IMR-90 (cell line): ENCODE data around the gene MX1.

ENCODE experiments used
- CEBPB ChIP-seq: IDR thresholded peaks from 2 replicates; pipeline ENCODE4 v1.6.1; 2012; ENCODE audit warnings: low read depth, low read length, improper control_type of control experiment
- CHD1 ChIP-seq: IDR thresholded peaks from 2 replicates; pipeline ENCODE4 v1.6.1; 2012; ENCODE audit warnings: low read depth, low read length, improper control_type of control experiment
- CTCF ChIP-seq: conservative IDR thresholded peaks from 2 replicates; pipeline ENCODE4 v1.5.1; 2012; ENCODE audit warnings: mild to moderate bottlenecking, low read depth, low read length, improper control_type of control experiment
- FOS ChIP-seq: fragments of 150-350 bp; IDR thresholded peaks from 2 replicates; pipeline ENCODE4 v1.6.1; 2016; ENCODE audit warnings: low read depth, low read length
- MAZ ChIP-seq: IDR thresholded peaks from 2 replicates; pipeline ENCODE4 v1.6.1; 2012; ENCODE audit warnings: low read depth, mild to moderate bottlenecking, low read length, improper control_type of control experiment, moderate library complexity, borderline replicate concordance
- MXI1 ChIP-seq: IDR thresholded peaks from 2 replicates; pipeline ENCODE4 v1.6.1; 2012; ENCODE audit warnings: low read depth, mild to moderate bottlenecking, low read length, moderate library complexity, borderline replicate concordance
- POLR2A ChIP-seq: IDR thresholded peaks from 2 replicates; pipeline ENCODE4 v1.6.1; 2012; ENCODE audit warnings: mild to moderate bottlenecking, low read depth, low read length
- RCOR1 ChIP-seq: IDR thresholded peaks from 2 replicates; pipeline ENCODE4 v1.6.1; 2012; ENCODE audit warnings: mild to moderate bottlenecking, low read length, improper control_type of control experiment; ENCODE audit not compliant: insufficient replicate concordance
- SMC3 ChIP-seq: fragments of 150-350 bp; IDR thresholded peaks from 2 replicates; pipeline ENCODE4 v1.6.1; 2016; ENCODE audit warnings: low read depth, mild to moderate bottlenecking, antibody characterized with exemption, low read length, moderate library complexity
- USF2 ChIP-seq: fragments of 150-350 bp; IDR thresholded peaks from 2 replicates; pipeline ENCODE4 v1.6.1; 2017; ENCODE audit warnings: mild to moderate bottlenecking, antibody characterized with exemption, low read length, low read depth

GRCh38 chr21:41439248-41439647 lies 13.2 kb downstream of the MX1 start:
- TF ChIP-seq POLR2A (no peak), CTCF (no peak), FOS (no peak), MAZ (no peak), CEBPB (no peak), USF2 (no peak), RCOR1 (no peak), CHD1 (no peak), MXI1 (no peak), SMC3 (no peak)
